Hepatocyte (in vitro differentiated cells): ENCODE data around the gene NPDC1. TPM values are rescaled to one million over a fixed set of nuclear protein-coding genes. Genes with fewer than 3 reads are reported as not detected.

Source experiments
- DNase-seq: peaks from one replicate; pipeline ENCODE4 v3.0.0-alpha.2; 2016; ENCODE audit warnings: low spot score
- H2AFZ ChIP-seq: fragments of 200-600 bp; sonication (generic); 2 replicates; pipeline ENCODE4 v1.6.0; 2016; ENCODE audit warnings: antibody characterized with exemption, mild to moderate bottlenecking
- H3K27ac ChIP-seq: fragments of 200-600 bp; sonication (generic); 2 replicates; pipeline ENCODE4 v1.5.1; 2016; ENCODE audit warnings: mild to moderate bottlenecking
- H3K27me3 ChIP-seq: fragments of 200-600 bp; sonication (generic); 2 replicates; pipeline ENCODE4 v1.6.1; 2016
- H3K36me3 ChIP-seq: fragments of 200-600 bp; sonication (generic); replicated peaks from 2 replicates; pipeline ENCODE4 v1.5.1; 2016; ENCODE audit warnings: low read depth; ENCODE audit not compliant: insufficient read depth
- H3K4me1 ChIP-seq: fragments of 200-600 bp; sonication (generic); 2 replicates; pipeline ENCODE4 v1.5.1; 2016; ENCODE audit warnings: mild to moderate bottlenecking, moderate library complexity; ENCODE audit not compliant: insufficient read depth
- H3K4me2 ChIP-seq: fragments of 200-600 bp; sonication (generic); 2 replicates; pipeline ENCODE4 v1.6.0; 2016
- H3K4me3 ChIP-seq: fragments of 200-600 bp; sonication (generic); 2 replicates; pipeline ENCODE4 v1.5.1; 2016; ENCODE audit warnings: mild to moderate bottlenecking
- H3K79me2 ChIP-seq: fragments of 200-600 bp; sonication (generic); 2 replicates; pipeline ENCODE4 v1.6.0; 2017; ENCODE audit warnings: mild to moderate bottlenecking
- H3K9me2 ChIP-seq: fragments of 200-600 bp; sonication (generic); replicated peaks from 2 replicates; pipeline ENCODE4 v1.6.0; 2017; ENCODE audit warnings: mild to moderate bottlenecking; ENCODE audit not compliant: insufficient read depth
- H3K9me3 ChIP-seq: fragments of 200-600 bp; sonication (generic); 2 replicates; pipeline ENCODE4 v1.5.1; 2016; ENCODE audit warnings: low read depth, mild to moderate bottlenecking
- H4K20me1 ChIP-seq: fragments of 200-600 bp; sonication (generic); 2 replicates; pipeline ENCODE4 v1.6.0; 2016; ENCODE audit warnings: mild to moderate bottlenecking; ENCODE audit not compliant: insufficient read depth, poor library complexity, severe bottlenecking
- CTCF ChIP-seq: fragments of 200-600 bp; sonication (generic); IDR thresholded peaks from 2 replicates; pipeline ENCODE4 v1.5.1; 2016; ENCODE audit warnings: antibody characterized with exemption, mild to moderate bottlenecking; ENCODE audit not compliant: poor library complexity
- EZH2 ChIP-seq: fragments of 200-600 bp; sonication (generic); IDR thresholded peaks from 2 replicates; pipeline ENCODE4 v1.6.1; 2016; ENCODE audit warnings: antibody characterized with exemption, mild to moderate bottlenecking, borderline replicate concordance
- EZH2phosphoT487 ChIP-seq: fragments of 200-600 bp; sonication (generic); IDR thresholded peaks from one replicate; pipeline ENCODE4 v1.6.1; 2018; ENCODE audit warnings: antibody characterized with exemption, mild to moderate bottlenecking, low read depth, moderate library complexity; ENCODE audit not compliant: unreplicated experiment, severe bottlenecking
- WGBS: methylation state at CpG from one replicate; pipeline ENCODE4 v1.1.6; 2016; ENCODE audit warnings: low lambda C conversion rate; ENCODE audit errors: missing lambda C conversion rate; 5-methylcytosine and 5-hydroxymethylcytosine counted together
- polyA plus RNA-seq: library from polyadenylated mRNA; unstranded; fragments of >200 nt; fragmentation: Nextera tagmentation; extraction: Ambion mirVana; gene quantifications from 2 replicates; pipeline ENCODE4 v1.2.1, GENCODE V29; 2016
- total RNA-seq: library from RNA; depleted of rRNA; stranded (reverse); fragments of >200 nt; gene quantifications from 2 replicates; pipeline ENCODE4 v1.2.3, GENCODE V29; 2014

Gene NPDC1
- total and polyA plus RNA-seq, 2 experiments from 2014 or later: 12.7 to 72.7 TPM

- Histone ChIP-seq H4K20me1 (peaks cover 5% of the 10 kb centered on the region), H3K9me2 (no peaks in the 10 kb centered on the region), H3K4me1 (peaks cover 17% of the 10 kb centered on the region), H2AFZ (no peak overlapping the region), H3K27me3 (peaks cover under 1% of the 10 kb centered on the region), H3K9me3 (no peaks in the 10 kb centered on the region), H3K4me3 (no peak overlapping the region), H3K27ac (no peak overlapping the region), H3K36me3 (no peaks in the 10 kb centered on the region), H3K4me2 (no peak overlapping the region), H3K79me2 (peaks cover 21% of the 10 kb centered on the region)
- TF ChIP-seq CTCF (no peak), EZH2 (no peak), EZH2phosphoT487 (no peak)
- DNase-seq: no peak
- 85% methylated on average over 9 of the region's 9 CpGs for WGBS
These were observed 38.5 kb upstream of the NPDC1 start for GRCh38 chr9:137084526-137084925.

DNA sequence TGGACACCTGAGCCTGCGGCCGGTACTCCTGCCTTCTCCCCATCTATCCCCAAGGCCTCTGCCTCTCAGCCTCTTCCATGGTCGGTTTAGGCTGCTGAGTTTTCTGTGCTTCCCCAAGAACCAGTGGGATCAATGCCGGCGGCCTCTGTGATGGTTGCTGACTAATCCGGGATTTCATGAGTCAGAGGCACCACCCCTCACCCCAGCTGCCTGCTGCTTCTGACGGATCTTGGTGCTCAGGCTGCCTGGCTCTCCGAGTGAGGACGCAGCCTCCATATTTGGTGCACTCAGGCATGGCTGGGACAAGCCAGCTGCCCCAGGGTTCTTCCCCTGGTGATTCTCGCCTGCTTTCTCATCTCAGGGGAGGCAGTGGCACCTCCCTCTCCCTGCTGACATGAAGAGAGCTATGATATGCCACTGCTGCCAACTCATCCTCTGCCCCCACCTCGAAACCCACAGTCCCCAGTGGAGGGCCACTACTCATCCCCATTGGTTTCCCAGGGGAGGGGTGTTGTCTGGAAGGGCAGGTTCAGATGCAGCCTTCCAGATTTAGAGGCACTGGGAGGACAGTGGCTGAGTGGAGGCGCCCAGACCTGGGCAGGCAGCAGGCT, 37.5 kb upstream of the NPDC1 start:
- peaks cover 20% of the 10 kb centered on the region for H3K79me2 ChIP-seq

GRCh38 chr9:137082925-137083290, 36.9 kb upstream of the NPDC1 start:
- H3K9me3 ChIP-seq: no peaks in the 10 kb centered on the region
- no peak overlapping the region for H3K4me3 ChIP-seq
- H3K79me2 ChIP-seq: peaks cover 19% of the 10 kb centered on the region
- no peak for DNase-seq
- H3K27ac ChIP-seq: no peak overlapping the region
- H4K20me1 ChIP-seq: peaks cover 11% of the 10 kb centered on the region
- H2AFZ ChIP-seq: no peak overlapping the region
- peaks cover 14% of the 10 kb centered on the region for H3K27me3 ChIP-seq
- no peaks in the 10 kb centered on the region for H3K9me2 ChIP-seq
- no peak overlapping the region for H3K4me2 ChIP-seq
- peaks cover 24% of the 10 kb centered on the region for H3K4me1 ChIP-seq
- no peaks in the 10 kb centered on the region for H3K36me3 ChIP-seq
- 86% methylated on average over 8 of the region's 8 CpGs for WGBS
- TF ChIP-seq EZH2 (no peak), EZH2phosphoT487 (no peak), CTCF (no peak)

More for the DNA sequence above, 37.5 kb upstream of the NPDC1 start:
- Histone ChIP-seq H3K9me3 (no peaks in the 10 kb centered on the region), H2AFZ (no peak overlapping the region), H4K20me1 (peaks cover 11% of the 10 kb centered on the region), H3K27me3 (peaks cover 9% of the 10 kb centered on the region), H3K4me2 (no peak overlapping the region), H3K27ac (peak overlapping the region; percentile 57), H3K4me1 (peaks cover 21% of the 10 kb centered on the region), H3K36me3 (no peaks in the 10 kb centered on the region), H3K4me3 (no peak overlapping the region), H3K9me2 (no peaks in the 10 kb centered on the region)
- WGBS: 51% methylated on average over 12 of the region's 12 CpGs
- DNase-seq: peak; percentile 85
- TF ChIP-seq CTCF (no peak), EZH2phosphoT487 (no peak), EZH2 (no peak)
